ENCODE measurements around the gene DDX1. TPM values are rescaled to one million over a fixed set of nuclear protein-coding genes. Genes with fewer than 3 reads are reported as not detected.

DDX1 gene
- polyA plus RNA-seq, 1 donor from 2014 or later: 38.0 TPM

- H3K27ac Mint-ChIP-seq: no peak overlapping the region
- H3K27me3 Mint-ChIP-seq: no peaks in the 10 kb centered on the region
- H3K4me1 Mint-ChIP-seq: peaks cover 2 to 5% (median 2%) of the 10 kb centered on the region in 3 donors
- H3K4me3 Mint-ChIP-seq: no peak overlapping the region
- H3K9me3 Mint-ChIP-seq: no peaks in the 10 kb centered on the region
- H3K36me3 Mint-ChIP-seq: no peaks in the 10 kb centered on the region
Observed at GRCh38 chr2:15577071-15577735, 14.5 kb upstream of the DDX1 start.

GRCh38 chr2:15579641-15580040 is 12.0 kb upstream of the DDX1 start:
- peaks cover 8 to 14% (median 9%) of the 10 kb centered on the region in 3 donors for H3K4me1 Mint-ChIP-seq
- H3K27ac Mint-ChIP-seq: no peak overlapping the region
- H3K27me3 Mint-ChIP-seq: no peaks in the 10 kb centered on the region
- H3K9me3 Mint-ChIP-seq: no peaks in the 10 kb centered on the region
- no peaks in the 10 kb centered on the region for H3K36me3 Mint-ChIP-seq
- H3K4me3 Mint-ChIP-seq: no peak overlapping the region

- H3K4me3 Mint-ChIP-seq: no peak overlapping the region
- H3K4me1 Mint-ChIP-seq: peaks cover 8 to 13% (median 9%) of the 10 kb centered on the region in 3 donors
- H3K9me3 Mint-ChIP-seq: no peaks in the 10 kb centered on the region
- H3K27me3 Mint-ChIP-seq: no peaks in the 10 kb centered on the region
- H3K36me3 Mint-ChIP-seq: no peaks in the 10 kb centered on the region
- no peak overlapping the region for H3K27ac Mint-ChIP-seq
Observed at GRCh38 chr2:15580451-15580850, 11.2 kb upstream of the DDX1 start.

- no peaks in the 10 kb centered on the region for H3K27me3 Mint-ChIP-seq
- H3K4me3 Mint-ChIP-seq: peak overlapping the region; percentile 1 to 72 (median 57)
- H3K4me1 Mint-ChIP-seq: peaks cover 8 to 12% (median 9%) of the 10 kb centered on the region in 3 donors
- H3K9me3 Mint-ChIP-seq: no peaks in the 10 kb centered on the region
- peak overlapping the region in 2 of 3 donors; percentile 61 to 83 for H3K27ac Mint-ChIP-seq
- no peaks in the 10 kb centered on the region for H3K36me3 Mint-ChIP-seq
Observed at GRCh38 chr2:15582710-15583357, 8.8 kb upstream of the DDX1 start.

DNA sequence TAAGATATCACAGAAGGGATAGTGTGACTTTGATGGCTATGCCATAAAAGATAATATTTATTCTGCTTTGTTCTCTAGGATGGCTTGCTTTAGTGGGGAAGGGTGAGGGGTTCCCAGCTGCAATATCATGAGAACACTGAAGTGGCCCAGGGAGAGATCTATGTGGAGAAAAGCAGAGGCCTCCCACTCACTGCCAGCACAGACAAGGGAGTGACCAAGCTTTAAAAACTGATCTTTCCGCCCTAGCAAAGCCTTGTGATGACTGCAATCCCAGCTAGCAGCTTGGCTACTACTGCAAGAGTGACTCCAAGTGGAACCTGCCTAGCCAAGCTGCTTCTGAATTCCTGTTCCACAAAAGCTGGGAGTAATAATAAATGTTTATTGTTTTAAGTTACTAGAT is 7.8 kb upstream of the DDX1 start:
- Mint-ChIP-seq H3K36me3 (no peaks in the 10 kb centered on the region), H3K4me1 (peaks cover 8 to 12% (median 9%) of the 10 kb centered on the region in 3 donors), H3K9me3 (no peaks in the 10 kb centered on the region), H3K27me3 (no peaks in the 10 kb centered on the region), H3K4me3 (peak overlapping the region in 1 of 4 donors; percentile 65), H3K27ac (no peak overlapping the region)

GRCh38 chr2:15584316-15584715 is 7.4 kb upstream of the DDX1 start:
- Mint-ChIP-seq H3K27ac (no peak overlapping the region), H3K9me3 (no peaks in the 10 kb centered on the region), H3K27me3 (no peaks in the 10 kb centered on the region), H3K36me3 (no peaks in the 10 kb centered on the region), H3K4me1 (peaks cover 8 to 12% (median 9%) of the 10 kb centered on the region in 3 donors), H3K4me3 (no peak overlapping the region)

DNA sequence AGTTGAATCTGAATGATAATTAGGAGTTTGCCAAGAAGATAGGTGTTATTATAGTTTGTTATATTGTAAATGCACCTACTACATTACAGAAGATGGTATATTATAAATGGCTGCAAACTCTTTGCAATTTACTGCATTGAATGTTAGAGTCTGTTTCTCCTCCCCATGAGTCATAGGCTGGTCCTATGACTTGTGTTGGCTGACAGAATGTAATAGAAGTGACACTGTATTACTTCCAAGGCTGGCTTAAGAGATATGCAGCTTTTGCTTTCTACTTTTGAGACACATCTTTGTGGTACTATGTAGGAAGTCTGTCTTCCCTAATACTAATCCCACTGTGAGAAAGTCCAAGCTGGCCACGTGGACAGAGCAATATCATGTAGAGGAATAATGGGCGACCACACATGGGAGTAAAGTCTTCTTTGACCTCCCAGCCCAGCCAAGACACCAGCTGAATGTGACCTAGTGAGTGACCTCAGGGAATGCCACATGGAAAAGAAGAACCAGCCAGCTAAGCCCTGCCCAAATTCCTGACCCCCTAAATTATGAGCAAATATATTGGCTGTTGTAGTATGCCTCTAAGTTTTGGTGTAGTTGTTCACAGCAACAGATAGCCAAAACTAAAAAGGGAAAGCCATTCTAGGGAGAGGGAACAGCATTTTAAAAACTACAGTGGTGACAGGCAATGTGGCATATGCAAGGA is 6.8 kb upstream of the DDX1 start:
- Mint-ChIP-seq H3K36me3 (no peaks in the 10 kb centered on the region), H3K4me3 (no peak overlapping the region), H3K27me3 (no peaks in the 10 kb centered on the region)

DNA sequence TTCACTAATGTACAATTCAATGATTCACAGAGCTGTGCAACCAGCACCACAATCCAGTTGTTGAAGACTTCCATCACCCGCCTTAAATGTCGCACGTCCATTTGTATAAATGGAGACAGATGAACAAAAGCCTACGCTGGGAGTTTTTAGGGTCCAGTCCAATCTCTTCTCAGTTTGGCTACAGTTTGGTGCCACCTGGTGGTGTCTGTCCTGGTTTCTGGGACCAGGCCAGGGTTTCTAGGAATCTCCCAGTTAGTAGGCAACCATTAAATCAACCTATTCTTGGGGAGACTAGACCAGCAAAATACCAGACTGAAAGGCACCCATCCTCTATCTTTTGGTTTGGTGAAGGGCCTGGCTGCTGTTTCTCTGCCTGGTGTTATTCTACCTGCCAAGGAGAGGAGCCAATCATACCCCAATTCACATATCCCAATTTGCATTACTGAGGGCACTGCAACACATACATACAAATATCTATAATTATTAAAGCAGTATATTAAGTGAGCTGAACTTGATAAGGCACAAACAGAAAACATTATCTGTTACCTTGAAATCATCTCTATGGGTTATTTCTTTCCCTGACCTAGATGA is 3.2 kb upstream of the DDX1 start:
- Mint-ChIP-seq H3K27me3 (no peaks in the 10 kb centered on the region), H3K9me3 (no peaks in the 10 kb centered on the region), H3K4me3 (peak overlapping the region in 1 of 4 donors; percentile 31), H3K27ac (no peak overlapping the region), H3K4me1 (peaks cover 14 to 22% (median 20%) of the 10 kb centered on the region in 3 donors), H3K36me3 (no peaks in the 10 kb centered on the region)

More for the DNA sequence above, 6.8 kb upstream of the DDX1 start:
- Mint-ChIP-seq H3K27ac (no peak overlapping the region), H3K9me3 (no peaks in the 10 kb centered on the region), H3K4me1 (peaks cover 8 to 12% (median 9%) of the 10 kb centered on the region in 3 donors)

DNA sequence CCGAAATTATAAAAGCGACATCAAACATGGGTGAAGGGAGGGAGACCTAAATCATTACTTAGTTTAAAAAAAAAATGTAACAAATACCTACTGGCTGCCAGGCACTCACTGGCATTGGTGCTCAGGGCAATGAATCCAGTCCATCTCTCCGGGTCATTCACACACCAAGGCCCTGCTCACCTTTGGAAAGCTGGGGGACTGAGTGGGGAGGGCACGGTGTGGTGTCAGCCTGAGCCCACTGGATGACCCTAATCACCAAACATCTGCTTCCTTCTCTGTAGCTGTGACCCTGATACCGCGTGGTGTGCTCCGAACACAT is 336 bp upstream of the DDX1 start:
- H3K27me3 Mint-ChIP-seq: no peaks in the 10 kb centered on the region
- no peaks in the 10 kb centered on the region for H3K9me3 Mint-ChIP-seq
- peaks cover 3% of the 10 kb centered on the region for H3K36me3 Mint-ChIP-seq
- H3K4me1 Mint-ChIP-seq: peaks cover 18 to 24% (median 24%) of the 10 kb centered on the region in 3 donors
- peak overlapping the region; percentile 90 to 96 (median 95) for H3K27ac Mint-ChIP-seq
- H3K4me3 Mint-ChIP-seq: peak overlapping the region; percentile 92 to 98 (median 96)

- peak overlapping the region; percentile 61 to 97 (median 87) for H3K4me3 Mint-ChIP-seq
- peak overlapping the region; percentile 74 to 96 (median 90) for H3K27ac Mint-ChIP-seq
- peaks cover 18 to 24% (median 24%) of the 10 kb centered on the region in 3 donors for H3K4me1 Mint-ChIP-seq
- H3K9me3 Mint-ChIP-seq: no peaks in the 10 kb centered on the region
- no peaks in the 10 kb centered on the region for H3K27me3 Mint-ChIP-seq
- H3K36me3 Mint-ChIP-seq: peaks cover 3% of the 10 kb centered on the region
Observed at GRCh38 chr2:15593327-15593705, 1.6 kb downstream of the DDX1 start.

DNA sequence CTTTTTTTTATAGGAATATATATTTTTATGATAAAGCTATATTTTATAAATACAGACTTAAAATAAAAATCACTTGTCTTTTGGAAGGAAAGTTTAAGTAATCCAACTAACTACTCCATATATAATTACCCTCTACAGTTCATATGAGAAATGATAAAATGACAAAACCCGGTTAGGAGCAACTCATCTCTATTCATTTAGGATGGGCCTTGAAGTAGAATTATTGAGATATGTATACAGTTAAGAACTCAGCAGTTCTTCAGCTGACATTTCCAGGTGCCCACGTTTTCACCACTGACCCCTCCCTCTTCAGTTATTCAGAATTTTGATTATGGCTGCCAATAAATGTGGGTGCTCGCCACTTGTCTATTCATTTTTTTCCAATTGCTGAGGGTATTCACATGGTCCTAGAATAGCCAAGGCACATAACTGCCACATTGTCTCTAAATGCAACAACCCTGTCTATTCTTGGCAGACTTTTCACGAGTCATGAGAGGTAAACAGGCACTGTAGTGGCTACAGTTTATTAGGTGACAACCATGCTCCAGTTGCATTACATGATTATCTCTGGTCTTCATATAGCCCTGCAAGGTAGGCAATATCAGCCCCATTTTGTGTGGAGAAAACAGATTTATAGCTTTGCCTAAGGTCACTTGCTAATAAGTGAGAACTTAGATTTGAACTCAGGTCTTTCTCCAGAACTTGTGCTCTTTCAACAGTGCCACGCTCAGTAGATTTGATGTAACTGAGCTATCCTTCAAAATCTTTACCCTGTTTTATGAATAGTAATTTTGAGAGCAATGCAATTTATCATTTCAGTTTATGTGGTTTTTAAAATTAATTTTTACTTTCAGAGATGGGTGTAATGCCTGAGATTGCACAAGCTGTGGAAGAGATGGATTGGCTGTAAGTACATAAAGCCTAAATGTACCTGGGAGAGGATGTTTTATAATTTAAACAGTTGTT is 2.9 kb downstream of the DDX1 start:
- Mint-ChIP-seq H3K4me1 (peaks cover 18 to 24% (median 24%) of the 10 kb centered on the region in 3 donors), H3K36me3 (peaks cover 3% of the 10 kb centered on the region), H3K4me3 (peak overlapping the region in 2 of 4 donors; percentile 22 to 72), H3K27me3 (no peaks in the 10 kb centered on the region), H3K9me3 (no peaks in the 10 kb centered on the region), H3K27ac (no peak overlapping the region)

- no peaks in the 10 kb centered on the region for H3K9me3 Mint-ChIP-seq
- no peak overlapping the region for H3K27ac Mint-ChIP-seq
- peaks cover 20 to 24% (median 24%) of the 10 kb centered on the region in 3 donors for H3K4me1 Mint-ChIP-seq
- peak overlapping the region in 1 of 4 donors; percentile 22 for H3K4me3 Mint-ChIP-seq
- peaks cover 3% of the 10 kb centered on the region for H3K36me3 Mint-ChIP-seq
- H3K27me3 Mint-ChIP-seq: no peaks in the 10 kb centered on the region
Observed at GRCh38 chr2:15595342-15595905, 3.8 kb downstream of the DDX1 start.

- Mint-ChIP-seq H3K9me3 (no peaks in the 10 kb centered on the region), H3K4me3 (peak overlapping the region in 1 of 4 donors; percentile 50), H3K27me3 (no peaks in the 10 kb centered on the region), H3K27ac (peak overlapping the region in 1 of 3 donors; percentile 2), H3K4me1 (peaks cover 20 to 24% (median 23%) of the 10 kb centered on the region in 3 donors), H3K36me3 (peaks cover 3% of the 10 kb centered on the region)
Observed at GRCh38 chr2:15595936-15596335, 4.3 kb downstream of the DDX1 start.

DNA sequence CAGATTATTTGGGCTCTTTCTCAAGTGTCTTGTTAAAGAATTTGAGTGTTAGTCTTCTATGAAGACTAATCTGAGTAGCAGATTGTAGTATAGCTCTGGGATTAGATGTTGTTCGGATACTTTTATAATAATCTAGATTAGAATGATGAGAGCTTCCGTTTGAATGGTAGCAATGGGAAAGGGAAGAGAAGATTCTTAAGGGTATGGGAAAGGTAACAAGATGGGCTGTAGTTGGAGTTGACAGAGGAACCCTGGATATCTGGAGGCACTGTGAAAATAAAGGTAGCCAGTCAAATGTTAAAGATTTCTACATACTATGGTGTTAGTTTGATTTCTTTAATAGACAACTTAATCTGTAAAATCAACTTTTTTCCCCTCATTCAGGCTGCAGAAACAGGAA is 4.7 kb downstream of the DDX1 start:
- peak overlapping the region in 1 of 3 donors; percentile 2 for H3K27ac Mint-ChIP-seq
- H3K4me3 Mint-ChIP-seq: peak overlapping the region in 1 of 4 donors; percentile 50
- no peaks in the 10 kb centered on the region for H3K9me3 Mint-ChIP-seq
- H3K36me3 Mint-ChIP-seq: peaks cover 3% of the 10 kb centered on the region
- H3K27me3 Mint-ChIP-seq: no peaks in the 10 kb centered on the region
- peaks cover 16 to 20% (median 19%) of the 10 kb centered on the region in 3 donors for H3K4me1 Mint-ChIP-seq

Measured in IgD-negative memory B cell (primary cell).